PFSK-1 (cell line): ENCODE results near the gene SMOC2.

Experiments
- FOXP2 ChIP-seq: optimal IDR thresholded peaks from 2 replicates; pipeline ENCODE3; 2011; ENCODE audit warnings: borderline replicate concordance, control low read depth, inconsistent platforms; ENCODE audit not compliant: insufficient read depth; ENCODE audit errors: extremely low read length, extremely low read depth
- POLR2AphosphoS5 ChIP-seq: IDR thresholded peaks from 2 replicates; pipeline ENCODE4 v1.6.1; 2012; ENCODE audit warnings: low read depth, mild to moderate bottlenecking, control low read depth, low read length, moderate library complexity
- REST ChIP-seq, 2 experiments: IDR thresholded peaks; 2 replicates each; pipeline versions ENCODE4 v1.6.1 to v1.8.0; 2011 to 2012; ENCODE audit warnings: low read depth in 2 of 2, low read length in 2 of 2, control low read depth in 1 of 2, inconsistent platforms in 1 of 2, mild to moderate bottlenecking in 1 of 2, moderate library complexity in 1 of 2; ENCODE audit not compliant: insufficient read depth in 1 of 2
- SIN3A ChIP-seq: IDR thresholded peaks from 2 replicates; pipeline ENCODE4 v1.6.1; 2012; ENCODE audit warnings: mild to moderate bottlenecking, low read length, moderate library complexity, borderline replicate concordance; ENCODE audit not compliant: insufficient read depth
- TAF1 ChIP-seq: IDR thresholded peaks from 2 replicates; pipeline ENCODE4 v1.6.1; 2012; ENCODE audit warnings: low read length, control low read depth, borderline replicate concordance; ENCODE audit not compliant: insufficient read depth

Gene SMOC2

DNA sequence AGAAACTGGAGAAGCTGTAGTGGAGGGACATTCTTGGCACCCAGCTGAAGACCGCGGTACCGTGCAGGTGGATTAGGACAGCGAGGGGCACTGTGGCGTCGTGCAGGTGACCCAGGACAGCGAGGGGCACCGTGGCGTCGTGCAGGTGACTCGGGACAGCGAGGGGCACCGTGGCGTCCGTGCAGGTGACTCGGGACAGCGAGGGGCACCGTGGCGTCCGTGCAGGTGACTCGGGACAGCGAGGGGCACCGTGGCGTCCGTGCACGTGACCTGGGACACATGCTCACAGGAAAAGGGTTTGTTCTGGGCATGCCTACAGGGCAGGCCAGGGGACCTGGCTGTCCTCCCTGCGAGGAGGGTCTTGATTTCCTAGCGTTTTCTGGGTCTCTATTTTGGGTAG lies 29.2 kb upstream of the SMOC2 start:
- TF ChIP-seq POLR2AphosphoS5 (no peak), REST (IDR thresholded peaks at IDR 0.05; ENCODE audit: insufficient read depth in 1 of 2, low read depth in 2 of 2, low read length in 2 of 2) (no peak)

GRCh38 chr6:168412456-168412855 lies 28.5 kb upstream of the SMOC2 start:
- no peak for TF ChIP-seq TAF1
- TF ChIP-seq POLR2AphosphoS5: no peak
- no peak for TF ChIP-seq REST (IDR thresholded peaks at IDR 0.05; ENCODE audit: insufficient read depth in 1 of 2, low read depth in 2 of 2, low read length in 2 of 2)
- TF ChIP-seq FOXP2: no peak
- no peak for TF ChIP-seq SIN3A

DNA sequence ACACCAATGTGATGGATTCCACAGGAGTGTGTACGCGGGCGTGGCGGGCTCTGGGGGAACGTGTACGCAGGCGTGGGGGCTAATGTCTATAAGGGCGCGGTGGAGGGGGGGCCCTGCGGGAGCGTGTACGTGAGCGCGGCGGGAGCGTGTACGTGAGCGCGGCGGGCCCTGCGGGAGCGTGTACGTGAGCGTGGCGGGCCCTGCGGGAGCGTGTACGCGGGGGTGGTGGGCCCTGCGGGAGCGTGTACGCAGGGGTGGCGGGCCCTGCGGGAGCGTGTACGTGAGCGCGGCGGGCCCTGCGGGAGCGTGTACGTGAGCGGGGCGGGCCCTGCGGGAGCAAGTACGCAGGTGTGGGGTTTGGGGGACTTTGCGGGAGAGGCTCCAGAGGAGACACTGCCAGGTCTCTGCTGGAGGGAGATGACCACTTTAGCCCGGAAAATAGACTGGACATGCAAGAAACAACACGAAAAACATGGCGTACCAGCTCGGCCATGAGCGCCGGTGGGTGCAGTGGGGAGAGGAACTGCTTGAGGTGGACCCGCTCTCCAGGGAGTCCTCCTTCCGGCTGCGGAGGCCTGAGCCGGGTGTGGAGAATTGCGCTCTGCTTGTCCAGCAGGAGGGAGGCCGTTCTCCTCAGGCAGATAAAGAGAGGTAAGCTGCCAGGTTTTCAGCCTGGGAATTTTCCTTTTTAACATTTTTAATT lies 27.8 kb upstream of the SMOC2 start:
- no peak for TF ChIP-seq SIN3A

DNA sequence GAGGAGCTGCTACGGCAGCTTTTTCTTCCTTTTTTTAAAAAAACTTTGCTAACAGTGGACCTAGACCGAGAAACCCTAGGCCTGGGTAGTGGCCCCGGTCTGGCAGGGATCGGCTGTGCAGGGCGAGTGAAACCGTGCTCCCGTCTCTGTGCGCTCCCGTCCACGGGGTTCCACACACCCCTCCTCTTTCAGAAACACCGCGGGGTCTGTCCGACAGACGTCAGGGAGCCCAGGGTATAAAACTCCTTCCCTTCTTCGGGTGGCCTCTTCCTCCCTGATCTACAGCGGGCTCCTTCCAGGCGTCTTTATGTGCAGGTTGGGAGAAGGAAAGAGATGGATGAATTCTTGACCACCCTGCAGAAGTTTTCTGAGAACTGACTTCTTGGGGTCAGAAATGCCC lies 27.1 kb upstream of the SMOC2 start:
- TF ChIP-seq POLR2AphosphoS5: no peak
- TF ChIP-seq FOXP2: no peak
- TF ChIP-seq TAF1: no peak

- TF ChIP-seq FOXP2 (no peak), POLR2AphosphoS5 (no peak), REST (IDR thresholded peaks at IDR 0.05; ENCODE audit: insufficient read depth in 1 of 2, low read depth in 2 of 2, low read length in 2 of 2) (no peak)
Measured at GRCh38 chr6:168414336-168415097, 26.5 kb upstream of the SMOC2 start.

DNA sequence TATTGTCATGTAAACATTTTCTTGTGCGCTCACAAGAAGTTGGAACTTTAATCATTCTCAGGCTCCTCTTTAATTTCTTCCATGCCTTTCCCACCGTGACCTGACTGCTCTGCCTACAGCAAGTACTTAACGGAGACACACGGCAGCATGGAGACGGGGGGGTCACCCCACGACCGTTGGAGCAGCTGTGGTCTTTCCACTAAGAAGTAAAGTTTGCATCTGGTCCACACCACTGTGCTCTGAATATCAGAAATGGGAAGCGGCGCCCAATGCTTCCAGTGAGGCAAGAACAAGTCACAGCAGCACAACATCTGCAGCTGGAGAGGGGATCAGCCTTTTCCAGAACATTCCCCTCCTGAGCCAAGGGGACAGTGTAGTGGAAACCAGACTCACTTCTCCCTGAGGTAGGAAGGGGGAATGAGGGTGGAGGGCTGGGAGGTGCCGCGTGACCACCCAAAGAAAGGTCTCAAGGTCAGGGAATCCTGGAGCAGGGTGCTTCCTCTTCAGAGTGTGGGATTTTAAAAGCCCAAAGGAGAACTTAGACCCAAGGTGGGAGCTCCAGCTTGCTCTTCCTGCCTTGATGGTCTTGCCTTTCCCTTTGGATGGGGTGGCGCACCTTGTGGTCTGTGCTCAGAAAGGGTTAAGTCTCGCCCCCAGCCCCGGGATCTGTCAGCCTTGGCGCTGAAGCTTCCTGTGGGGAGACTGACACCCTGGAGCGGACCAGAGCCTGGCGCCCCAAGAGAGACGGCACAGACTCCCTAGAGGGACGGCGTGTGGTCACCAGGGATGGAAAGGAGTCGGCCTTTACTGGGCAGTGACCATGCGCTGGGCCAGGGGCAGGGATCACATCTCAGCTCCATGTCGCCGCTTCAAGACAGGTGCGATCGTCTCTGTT lies 25.6 kb upstream of the SMOC2 start:
- no peak for TF ChIP-seq REST (IDR thresholded peaks at IDR 0.05; ENCODE audit: insufficient read depth in 1 of 2, low read depth in 2 of 2, low read length in 2 of 2)
- no peak for TF ChIP-seq POLR2AphosphoS5
- no peak for TF ChIP-seq FOXP2
- TF ChIP-seq SIN3A: no peak
- TF ChIP-seq TAF1: no peak
